Brain microvascular endothelial cell (primary cell): Measurements from ENCODE around the gene RMI2.

Experiments used
- DNase-seq: peaks from one replicate; pipeline ENCODE4 v3.0.0-alpha.2; 2020
- H3K27ac ChIP-seq: fragments of 250-450 bp; sonication (Bioruptor Pico); 2 replicates; pipeline ENCODE4 v1.5.1; 2020; ENCODE audit warnings: mild to moderate bottlenecking, moderate library complexity
- H3K27me3 ChIP-seq: fragments of 250-450 bp; sonication (Bioruptor Pico); replicated peaks from 2 replicates; pipeline ENCODE4 v1.5.1; 2020; ENCODE audit warnings: mild to moderate bottlenecking
- H3K36me3 ChIP-seq: fragments of 250-450 bp; sonication (Bioruptor Pico); replicated peaks from 2 replicates; pipeline ENCODE4 v1.5.1; 2020; ENCODE audit warnings: mild to moderate bottlenecking
- H3K4me3 ChIP-seq: 2 replicates; pipeline ENCODE4 v1.5.1; 2011; ENCODE audit warnings: low read depth, mild to moderate bottlenecking, control low read depth, low read length, moderate library complexity
- CTCF ChIP-seq: IDR thresholded peaks from 2 replicates; pipeline ENCODE4 v1.5.1; 2011; ENCODE audit warnings: low read depth, mild to moderate bottlenecking, moderate library complexity, low read length, control low read depth, inconsistent platforms; ENCODE audit errors: missing control alignments
- in situ Hi-C: cut with HindIII; loops from 2 replicates; pipeline ENCODE4 v1.10.0; 2017; ENCODE audit warnings: low sequenced_read_pairs, low pct_ligation_motif_present

The RMI2 gene

GRCh38 chr16:11329891-11330290, 15.4 kb upstream of the RMI2 start:
- no peaks in the 10 kb centered on the region for H3K27me3 ChIP-seq
- in situ Hi-C loops: no loop called here
- no peak for TF ChIP-seq CTCF
- no peaks in the 10 kb centered on the region for H3K36me3 ChIP-seq
- DNase-seq: no peak
- H3K4me3 ChIP-seq: no peak overlapping the region
- no peak overlapping the region for H3K27ac ChIP-seq

GRCh38 chr16:11330526-11331237, 14.6 kb upstream of the RMI2 start:
- no peaks in the 10 kb centered on the region for H3K27me3 ChIP-seq
- H3K36me3 ChIP-seq: no peaks in the 10 kb centered on the region
- DNase-seq: no peak
- H3K4me3 ChIP-seq: no peak overlapping the region
- in situ Hi-C loops: no loop called here
- H3K27ac ChIP-seq: no peak overlapping the region
- TF ChIP-seq CTCF: no peak

- in situ Hi-C loops: no loop called here
- no peak for TF ChIP-seq CTCF
These were observed 13.3 kb upstream of the RMI2 start for GRCh38 chr16:11331967-11332366.

GRCh38 chr16:11333010-11333409, 12.2 kb upstream of the RMI2 start:
- Histone ChIP-seq H3K27me3 (no peaks in the 10 kb centered on the region), H3K4me3 (no peak overlapping the region), H3K36me3 (no peaks in the 10 kb centered on the region), H3K27ac (no peak overlapping the region)
- TF ChIP-seq CTCF: no peak
- no peak for DNase-seq
- in situ Hi-C loops: no loop called here

More at GRCh38 chr16:11331967-11332366, 13.3 kb upstream of the RMI2 start:
- Histone ChIP-seq H3K36me3 (no peaks in the 10 kb centered on the region), H3K4me3 (no peak overlapping the region), H3K27ac (no peak overlapping the region), H3K27me3 (no peaks in the 10 kb centered on the region)
- DNase-seq: no peak

GRCh38 chr16:11333702-11334101, 11.6 kb upstream of the RMI2 start:
- Histone ChIP-seq H3K27me3 (no peaks in the 10 kb centered on the region), H3K27ac (no peak overlapping the region), H3K4me3 (no peak overlapping the region), H3K36me3 (no peaks in the 10 kb centered on the region)
- no peak for DNase-seq
- no peak for TF ChIP-seq CTCF
- in situ Hi-C loops: no loop called here
